K562 (cell line): ENCODE data around the gene STK25. TPM values are rescaled to one million over a fixed set of nuclear protein-coding genes. Genes with fewer than 3 reads are reported as not detected.
A peak's percentile ranks its signal among the peaks of the same experiment; 100 is the strongest.

Experiments
- ATAC-seq: fragments of 200-7000 bp; cut with Tn5 transposase; 3 replicates; pipeline ENCODE4 v1.9.1; 2020; ENCODE audit warnings: moderate library complexity
- BruUV-seq: library from RNA; stranded (reverse); fragments of 400-500 nt; replicated peaks from 2 replicates; lab custom pipeline; 2021; lab: Mats Ljungman, UMichigan
- CTCF ChIA-PET: fragments of 300-600 bp; formaldehyde crosslinking; extraction: SDS; loops from one replicate; lab custom pipeline; 2021; ENCODE audit warnings: low intra/inter-chr PET ratio; lab: Yijun Ruan, JAX
- POLR2A ChIA-PET: fragments of 300-600, 350-650 bp; sonication (Branson Sonifier 250); formaldehyde crosslinking; extraction: SDS; loops from one replicate; lab custom pipeline; 2021; ENCODE audit warnings: antibody characterized with exemption, inconsistent platforms; lab: Yijun Ruan, JAX
- DNase-seq, 4 experiments: peaks; one replicate each; pipeline versions ENCODE4 v3.0.0 to v3.0.0-alpha.2; 2011 to 2018; ENCODE audit warnings: low spot score in 3 of 4, mixed read lengths in 3 of 4; ENCODE audit errors: extremely low read depth in 1 of 4
- FAIRE-seq: peaks from 2 replicates; lab custom pipeline; 2011; peaks lifted over from hg19 to GRCh38; lab: Jason Lieb, UNC
- H2AFZ ChIP-seq: 2 replicates; pipeline ENCODE4 v1.6.0; 2011; ENCODE audit warnings: low read depth, low read length, control low read depth, inconsistent platforms
- H3K27ac ChIP-seq: fragments of 200-600 bp; 3 replicates; pipeline ENCODE4 v1.8.0; 2011; ENCODE audit warnings: low read depth, mild to moderate bottlenecking, control low read depth, inconsistent platforms, low read length, moderate library complexity, mixed read lengths; ENCODE audit errors: extremely low read depth
- H3K27me3 ChIP-seq, 2 experiments: fragments of 300-600 bp in 1 of 2; 2 replicates in 1 of 2; 3 replicates in 1 of 2; pipeline versions ENCODE4 v1.6.0 to v1.8.0; 2011; ENCODE audit warnings: inconsistent platforms in 2 of 2, low read length in 2 of 2, mild to moderate bottlenecking in 1 of 2, mixed read lengths in 1 of 2, moderate library complexity in 1 of 2; ENCODE audit not compliant: control insufficient read depth in 2 of 2, insufficient read depth in 2 of 2
- H3K36me3 ChIP-seq: fragments of 300-600 bp; 3 replicates; pipeline ENCODE4 v1.8.0; 2011; ENCODE audit warnings: mild to moderate bottlenecking, low read length, inconsistent platforms; ENCODE audit not compliant: control insufficient read depth, insufficient read depth
- H3K4me1 ChIP-seq, 2 experiments: fragments of 200-600 bp in 1 of 2; replicated peaks in 1 of 2; 2 replicates in 1 of 2; 3 replicates in 1 of 2; pipeline versions ENCODE4 v1.5.1 to v1.8.0; 2011; ENCODE audit warnings: inconsistent platforms in 2 of 2, low read length in 2 of 2, mild to moderate bottlenecking in 1 of 2, mixed read lengths in 1 of 2, moderate library complexity in 1 of 2; ENCODE audit not compliant: control insufficient read depth in 2 of 2, insufficient read depth in 2 of 2
- H3K4me2 ChIP-seq: 2 replicates; pipeline ENCODE4 v1.6.1; 2011; ENCODE audit warnings: low read length, control low read depth, inconsistent platforms, mixed read lengths; ENCODE audit not compliant: insufficient read depth
- H3K4me3 ChIP-seq: fragments of 200-600 bp; sonication (generic), shearing (Covaris generic); 2 replicates; pipeline ENCODE4 v1.5.1; 2016; ENCODE audit warnings: control low read depth, inconsistent platforms
- H3K79me2 ChIP-seq: fragments of 200-600 bp; 3 replicates; pipeline ENCODE4 v1.8.0; 2011; ENCODE audit warnings: low read length, inconsistent platforms; ENCODE audit not compliant: control insufficient read depth, insufficient read depth
- H3K9ac ChIP-seq, 2 experiments: 2 replicates each; pipeline versions ENCODE4 v1.6.0 to v1.6.1; 2011; ENCODE audit warnings: low read depth in 2 of 2, low read length in 2 of 2, control low read depth in 1 of 2, inconsistent platforms in 1 of 2, mild to moderate bottlenecking in 1 of 2, mixed read lengths in 1 of 2; ENCODE audit not compliant: insufficient read depth in 1 of 2
- H3K9me1 ChIP-seq: one replicate; pipeline ENCODE4 v1.6.0; 2011; ENCODE audit warnings: inconsistent platforms, mild to moderate bottlenecking, low read length, moderate library complexity; ENCODE audit not compliant: control insufficient read depth, insufficient read depth
- H3K9me3 ChIP-seq: replicated peaks from 2 replicates; pipeline ENCODE4 v1.5.1; 2011; ENCODE audit warnings: low read depth, low read length, inconsistent platforms; ENCODE audit not compliant: control insufficient read depth, insufficient read depth
- H4K20me1 ChIP-seq: replicated peaks from 2 replicates; pipeline ENCODE4 v1.6.1; 2011; ENCODE audit warnings: low read length, inconsistent platforms, mixed read lengths; ENCODE audit not compliant: control insufficient read depth, insufficient read depth
- HLTF ChIP-seq: fragments of 450-650 bp; IDR thresholded peaks from 2 replicates; pipeline ENCODE4 v1.6.1; 2016
- POLR2G ChIP-seq: fragments of 200-400 bp; formaldehyde crosslinking; IDR thresholded peaks from 2 replicates; pipeline ENCODE4 v1.6.1; 2017; ENCODE audit warnings: low read depth, mild to moderate bottlenecking, antibody characterized with exemption, low read length, moderate library complexity
- WGBS: fragments of 100-300 bp; shearing (Covaris generic); methylation state at CpG from one replicate; pipeline ENCODE4 v1.1.6; 2016; ENCODE audit warnings: low coverage, mixed read lengths; ENCODE audit not compliant: insufficient coverage; ENCODE audit errors: missing lambda C conversion rate; 5-methylcytosine and 5-hydroxymethylcytosine counted together
- in situ Hi-C: fragments of 300-500 bp; cut with MboI; formaldehyde crosslinking; loops from 4 replicates; pipeline ENCODE4 v1.15.0; 2018; ENCODE audit warnings: inconsistent platforms, mixed read lengths
- intact Hi-C: fragments of 100-400 bp; cut with micrococcal nuclease; formaldehyde crosslinking; loops from 2 replicates; pipeline ENCODE4 v1.14.2; 2022
- polyA plus RNA-seq, 8 experiments: library from polyadenylated mRNA; depleted of rRNA in 4 of 8; stranded (reverse) in 5 of 8; unstranded in 3 of 8; fragments of >200 nt; fragmentation: Nextera tagmentation in 2 of 8; fragmentation: Illumina TruSeq in 1 of 8; extraction: Ambion mirVana in 2 of 8; extraction: Trizol in 1 of 8; gene quantifications; 2 replicates each; pipeline versions ENCODE4 v1.2.1 to v1.2.3, GENCODE V29; 2011 to 2014; ENCODE audit warnings: inconsistent platforms in 1 of 8, missing spikeins in 1 of 8
- total RNA-seq, 7 experiments: library from RNA; depleted of rRNA in 6 of 7; stranded (reverse); fragments of >200 nt in 6 of 7; fragmentation: Illumina TruSeq in 2 of 7; extraction: Trizol in 2 of 7; gene quantifications; 2 replicates each; pipeline versions ENCODE4 v1.2.1 to v1.2.3, GENCODE V29; 2011 to 2021; ENCODE audit warnings: low replicate concordance in 1 of 7

Gene STK25
- total and polyA plus RNA-seq, 9 of the 15 experiments (the other 6 are each of a cell fraction or from before 2014, with no cell fraction given): 5.4 to 177 (median 116) TPM

DNA sequence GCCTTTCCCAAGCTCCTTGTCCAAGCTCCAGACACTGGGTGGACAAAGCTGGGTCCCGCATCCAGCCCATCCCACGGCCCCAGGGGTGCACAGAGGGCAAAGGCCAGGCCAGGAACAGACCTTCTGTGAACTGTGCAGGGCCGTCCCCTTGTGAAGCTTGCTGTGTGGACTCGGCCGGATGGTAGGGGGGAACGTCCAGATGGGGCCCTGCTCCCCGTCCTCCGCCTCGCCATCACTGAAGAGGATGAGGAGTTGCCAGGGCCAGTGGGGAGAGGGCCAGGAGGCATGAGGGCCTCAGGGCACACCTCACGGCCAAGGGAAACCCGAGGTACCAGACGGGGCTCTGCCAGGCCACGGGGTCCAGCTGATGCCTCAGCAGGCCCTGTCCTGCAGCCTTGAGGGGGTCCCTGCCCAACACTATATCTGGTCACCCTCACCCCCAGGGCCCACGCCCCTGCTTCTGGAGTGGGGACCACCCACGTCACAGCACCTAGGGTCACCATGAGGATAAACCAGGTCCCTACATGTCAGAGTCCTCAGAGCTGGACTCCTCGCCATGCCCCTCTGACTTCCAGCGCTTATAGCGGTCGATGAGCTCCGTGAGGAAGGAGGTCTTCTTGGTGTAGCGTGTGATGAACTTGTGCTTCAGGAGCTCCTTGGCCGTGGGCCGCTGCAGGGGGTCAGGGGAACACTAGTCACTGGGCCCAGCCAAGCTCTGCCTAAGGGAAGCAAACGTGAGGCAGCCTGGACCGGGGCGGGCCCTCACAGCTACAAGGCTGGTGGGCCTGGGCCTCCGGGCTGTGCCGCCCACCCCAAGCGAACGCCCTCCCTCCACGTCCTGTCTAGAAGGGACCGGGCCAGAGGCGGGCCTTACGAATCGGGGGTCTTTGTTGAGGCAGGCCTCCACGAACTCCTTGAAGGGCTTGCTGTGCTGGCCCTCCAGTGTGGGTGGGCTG, 10.0 kb downstream of the STK25 start:
- TF ChIP-seq HLTF: no peak
- peak; percentile 40 for TF ChIP-seq POLR2G
- 91% methylated on average over 28 of the region's 36 CpGs for WGBS
- CTCF ChIA-PET: no interaction called here

More for the DNA sequence above, 10.0 kb downstream of the STK25 start:
- Histone ChIP-seq H3K4me1 (peaks cover 0 to 10% of the 10 kb centered on the region in 2 experiments; a peak in 1 of 5 replicates), H3K79me2 (peaks cover 3% of the 10 kb centered on the region; the same call in 2 of the 3 replicates), H3K36me3 (peaks cover 80% of the 10 kb centered on the region; the same call in 2 of the 3 replicates), H3K4me2 (no peak overlapping the region), H3K9me1 (no peaks in the 10 kb centered on the region), H3K27me3 (no peaks in the 10 kb centered on the region), H4K20me1 (no peaks in the 10 kb centered on the region), H3K4me3 (no peak overlapping the region), H3K9me3 (no peaks in the 10 kb centered on the region), H3K27ac (no peak overlapping the region), H2AFZ (no peak overlapping the region), H3K9ac (peak overlapping the region in 1 of 2 experiments; percentile 45; a peak in 1 of 4 replicates)
- in situ Hi-C loops (no loop called here), intact Hi-C loops (no loop called here)
- no peak for ATAC-seq
- POLR2A ChIA-PET: interaction anchor here (1.5 kb wide), 1 partner anchor 9 kb away, joined by 6 read pairs; no protein-coding TSS in a partner anchor
- FAIRE-seq: no peak
- DNase-seq: no peak
- BruUV-seq: no TSS peak
